ENCODE measurements around the gene ASPHD2.

Gene ASPHD2

DNA sequence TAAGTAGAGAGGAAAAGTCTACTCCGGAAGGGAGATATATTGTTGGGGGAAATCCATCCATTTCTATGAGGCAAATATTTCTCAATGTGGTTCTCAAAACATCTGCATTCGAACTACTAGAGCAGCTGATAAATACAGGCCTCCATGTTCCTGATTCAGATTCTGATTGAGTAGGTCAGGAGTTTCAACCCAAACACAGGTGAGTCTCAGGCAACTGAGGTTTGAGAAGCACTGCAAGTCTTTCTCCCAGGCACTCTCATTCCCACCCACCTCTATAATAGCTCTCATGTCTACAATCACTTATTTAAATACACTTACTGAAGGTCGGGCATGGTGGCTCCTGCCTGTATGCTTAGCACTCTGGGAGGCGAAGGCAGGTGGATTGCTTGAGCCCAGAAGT, 14.7 kb upstream of the ASPHD2 start:
- H4K8ac ChIP-seq (ENCODE audit: low read depth, low read length): no peak overlapping the region
- no peak overlapping the region for H2BK120ac ChIP-seq (ENCODE audit: insufficient read depth, low read length, poor library complexity)
- no peak overlapping the region for H3K23ac ChIP-seq (ENCODE audit: low read length)
- no peak overlapping the region for H4K91ac ChIP-seq (ENCODE audit: low read depth, low read length)
- no peak overlapping the region for H3K14ac ChIP-seq (ENCODE audit: low read length)
- H2BK5ac ChIP-seq (ENCODE audit: low read depth, low read length, poor library complexity): no peak overlapping the region
- peaks cover 2% of the 10 kb centered on the region for H3K9me3 ChIP-seq (ENCODE audit: insufficient read depth, low read depth, low read length)
- DNase-seq: no peak
- H3K4me2 ChIP-seq (ENCODE audit: low read length): no peak overlapping the region
- H3K4me1 ChIP-seq (ENCODE audit: control insufficient read depth in 1 of 2, insufficient read depth in 2 of 2, low read length in 2 of 2): peaks cover 19 to 22% of the 10 kb centered on the region in 2 experiments
- no peak overlapping the region for H3K18ac ChIP-seq (ENCODE audit: low read length)
- H2AFZ ChIP-seq (ENCODE audit: insufficient read depth, low read length, poor library complexity): no peak overlapping the region
- no peak overlapping the region for H3K4me3 ChIP-seq (ENCODE audit: low read depth, low read length)
- H4K12ac ChIP-seq (ENCODE audit: low read depth, low read length): no peak overlapping the region
- H3K27me3 ChIP-seq (ENCODE audit: insufficient read depth, low read length): no peaks in the 10 kb centered on the region
- H3K79me2 ChIP-seq (ENCODE audit: control insufficient read depth, insufficient read depth, low read length, poor library complexity): no peaks in the 10 kb centered on the region
- WGBS (ENCODE audit: extremely low coverage, insufficient coverage, insufficient read length): no CpG with 5 or more reads among the region's 4 CpGs
- H3K27ac ChIP-seq (ENCODE audit: low read depth, low read length): no peak overlapping the region
- no peak overlapping the region for H3K9ac ChIP-seq (ENCODE audit: low read length)
- H2AK5ac ChIP-seq (ENCODE audit: low read length): no peak overlapping the region
- H3K4ac ChIP-seq (ENCODE audit: low read depth, low read length): no peak overlapping the region
- no peak overlapping the region for H2BK12ac ChIP-seq (ENCODE audit: low read length)
- H3K79me1 ChIP-seq (ENCODE audit: low read length): peaks cover 15% of the 10 kb centered on the region
- H3K36me3 ChIP-seq (ENCODE audit: control insufficient read depth in 1 of 2, insufficient read depth in 2 of 2, low read length in 2 of 2): no peaks in the 10 kb centered on the region

DNA sequence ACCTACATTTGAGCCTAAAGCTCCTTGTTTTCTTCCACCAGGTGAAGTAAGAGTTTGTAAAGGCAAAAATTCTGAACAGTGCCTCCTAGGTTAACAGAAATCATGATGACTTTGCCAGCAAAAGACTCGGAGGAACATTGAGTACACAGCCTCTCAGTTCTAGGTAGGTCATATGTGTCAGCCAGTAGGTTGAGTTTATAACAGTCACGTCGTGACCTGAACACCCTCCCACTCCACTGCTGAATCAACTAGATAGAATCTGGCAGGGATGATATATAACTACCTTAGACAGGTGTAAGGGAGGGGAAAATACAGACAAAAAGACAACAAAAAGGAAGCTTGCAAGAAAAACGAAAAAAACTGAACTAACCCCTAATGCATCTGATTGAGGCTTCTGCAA, 12.8 kb upstream of the ASPHD2 start:
- H3K4me3 ChIP-seq (ENCODE audit: low read depth, low read length): no peak overlapping the region
- no peak overlapping the region for H3K9ac ChIP-seq (ENCODE audit: low read length)
- peak overlapping the region; percentile 87 for H3K27ac ChIP-seq (ENCODE audit: low read depth, low read length)
- H4K8ac ChIP-seq (ENCODE audit: low read depth, low read length): no peak overlapping the region
- no peak overlapping the region for H3K4ac ChIP-seq (ENCODE audit: low read depth, low read length)
- H3K4me1 ChIP-seq (ENCODE audit: control insufficient read depth in 1 of 2, insufficient read depth in 2 of 2, low read length in 2 of 2): peaks cover 19 to 22% of the 10 kb centered on the region in 2 experiments
- no peak overlapping the region for H2AK5ac ChIP-seq (ENCODE audit: low read length)
- H3K27me3 ChIP-seq (ENCODE audit: insufficient read depth, low read length): no peaks in the 10 kb centered on the region
- H3K36me3 ChIP-seq (ENCODE audit: control insufficient read depth in 1 of 2, insufficient read depth in 2 of 2, low read length in 2 of 2): no peaks in the 10 kb centered on the region
- peak overlapping the region; percentile 83 for H4K91ac ChIP-seq (ENCODE audit: low read depth, low read length)
- H3K18ac ChIP-seq (ENCODE audit: low read length): no peak overlapping the region
- no CpG with 5 or more reads among the region's 4 CpGs for WGBS (ENCODE audit: extremely low coverage, insufficient coverage, insufficient read length)
- H2BK5ac ChIP-seq (ENCODE audit: low read depth, low read length, poor library complexity): peak overlapping the region; percentile 75
- H3K9me3 ChIP-seq (ENCODE audit: insufficient read depth, low read depth, low read length): peaks cover 2% of the 10 kb centered on the region
- peak overlapping the region; percentile 28 for H3K14ac ChIP-seq (ENCODE audit: low read length)
- H3K23ac ChIP-seq (ENCODE audit: low read length): no peak overlapping the region
- H3K4me2 ChIP-seq (ENCODE audit: low read length): no peak overlapping the region
- no peak for DNase-seq
- H4K12ac ChIP-seq (ENCODE audit: low read depth, low read length): no peak overlapping the region
- H3K79me1 ChIP-seq (ENCODE audit: low read length): peaks cover 15% of the 10 kb centered on the region
- no peak overlapping the region for H2AFZ ChIP-seq (ENCODE audit: insufficient read depth, low read length, poor library complexity)
- no peaks in the 10 kb centered on the region for H3K79me2 ChIP-seq (ENCODE audit: control insufficient read depth, insufficient read depth, low read length, poor library complexity)
- H2BK12ac ChIP-seq (ENCODE audit: low read length): peak overlapping the region; percentile 50
- H2BK120ac ChIP-seq (ENCODE audit: insufficient read depth, low read length, poor library complexity): peak overlapping the region; percentile 56

DNA sequence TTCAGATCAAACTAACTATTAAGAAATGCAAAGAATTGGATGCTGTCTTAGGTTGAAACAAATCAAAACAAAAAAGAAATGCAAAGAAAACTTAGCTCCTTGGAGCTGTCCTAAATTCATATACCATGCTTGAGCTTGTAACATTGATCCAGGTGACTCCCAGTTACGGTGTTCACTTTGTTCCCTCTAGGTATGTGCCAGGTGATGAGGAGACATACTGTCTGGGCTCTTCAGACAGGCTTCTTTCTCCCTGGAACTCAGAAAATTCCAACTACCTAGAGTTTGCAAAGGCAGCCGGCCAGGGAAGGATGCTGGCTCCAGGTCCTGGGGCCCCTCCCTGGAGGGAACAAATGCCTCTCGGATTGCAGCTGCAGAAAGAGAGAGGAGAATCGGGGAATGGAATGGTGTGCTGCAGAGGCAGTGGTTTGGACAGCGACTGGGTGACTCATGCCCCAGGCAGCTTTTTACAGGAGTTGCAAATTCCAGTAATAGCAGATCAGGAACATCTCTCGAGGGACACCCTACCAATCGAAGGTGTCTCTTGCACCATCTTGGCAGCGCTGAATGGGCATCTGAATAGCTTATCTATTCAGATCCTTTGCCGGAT, 12.3 kb upstream of the ASPHD2 start:
- no peak overlapping the region for H4K8ac ChIP-seq (ENCODE audit: low read depth, low read length)
- no peak overlapping the region for H3K4ac ChIP-seq (ENCODE audit: low read depth, low read length)
- no peak overlapping the region for H2AK5ac ChIP-seq (ENCODE audit: low read length)
- H3K4me3 ChIP-seq (ENCODE audit: low read depth, low read length): no peak overlapping the region
- H3K27me3 ChIP-seq (ENCODE audit: insufficient read depth, low read length): no peaks in the 10 kb centered on the region
- H3K27ac ChIP-seq (ENCODE audit: low read depth, low read length): peak overlapping the region; percentile 87
- no peak overlapping the region for H2AFZ ChIP-seq (ENCODE audit: insufficient read depth, low read length, poor library complexity)
- peaks cover 19 to 22% of the 10 kb centered on the region in 2 experiments for H3K4me1 ChIP-seq (ENCODE audit: control insufficient read depth in 1 of 2, insufficient read depth in 2 of 2, low read length in 2 of 2)
- H2BK12ac ChIP-seq (ENCODE audit: low read length): no peak overlapping the region
- H3K9ac ChIP-seq (ENCODE audit: low read length): no peak overlapping the region
- WGBS (ENCODE audit: extremely low coverage, insufficient coverage, insufficient read length): no CpG with 5 or more reads among the region's 9 CpGs
- peak; percentile 97 to 98 for DNase-seq
- no peaks in the 10 kb centered on the region for H3K9me3 ChIP-seq (ENCODE audit: insufficient read depth, low read depth, low read length)
- H4K91ac ChIP-seq (ENCODE audit: low read depth, low read length): peak overlapping the region; percentile 92
- H2BK5ac ChIP-seq (ENCODE audit: low read depth, low read length, poor library complexity): peak overlapping the region; percentile 63
- H3K4me2 ChIP-seq (ENCODE audit: low read length): peak overlapping the region; percentile 44
- H3K14ac ChIP-seq (ENCODE audit: low read length): no peak overlapping the region
- no peak overlapping the region for H2BK120ac ChIP-seq (ENCODE audit: insufficient read depth, low read length, poor library complexity)
- H3K79me2 ChIP-seq (ENCODE audit: control insufficient read depth, insufficient read depth, low read length, poor library complexity): no peaks in the 10 kb centered on the region
- no peak overlapping the region for H4K12ac ChIP-seq (ENCODE audit: low read depth, low read length)
- H3K36me3 ChIP-seq (ENCODE audit: control insufficient read depth in 1 of 2, insufficient read depth in 2 of 2, low read length in 2 of 2): no peaks in the 10 kb centered on the region
- H3K18ac ChIP-seq (ENCODE audit: low read length): no peak overlapping the region
- H3K79me1 ChIP-seq (ENCODE audit: low read length): peaks cover 15% of the 10 kb centered on the region
- H3K23ac ChIP-seq (ENCODE audit: low read length): no peak overlapping the region

DNA sequence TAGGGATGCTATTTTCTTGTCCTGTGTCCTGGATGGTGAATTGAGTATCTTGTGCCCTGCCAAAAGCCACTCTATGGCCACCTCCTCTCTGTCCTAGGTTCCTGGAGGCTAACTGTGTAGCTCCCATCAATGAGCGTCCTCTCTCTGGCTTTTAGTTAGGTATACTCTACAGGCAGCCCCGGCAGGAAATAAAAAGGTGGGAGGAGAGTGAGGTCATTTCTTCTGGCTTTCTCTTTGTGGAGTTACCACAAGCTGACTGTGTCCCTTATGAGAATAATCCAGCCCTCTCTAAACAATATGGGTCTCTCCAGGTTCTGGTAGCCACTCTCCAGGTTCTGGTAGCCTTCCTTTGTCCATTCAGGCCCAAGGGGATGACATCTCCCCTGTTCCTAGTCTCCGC, 11.7 kb upstream of the ASPHD2 start:
- peak overlapping the region; percentile 92 for H4K91ac ChIP-seq (ENCODE audit: low read depth, low read length)
- H3K18ac ChIP-seq (ENCODE audit: low read length): peak overlapping the region; percentile 48
- H3K23ac ChIP-seq (ENCODE audit: low read length): no peak overlapping the region
- peak overlapping the region; percentile 36 for H3K14ac ChIP-seq (ENCODE audit: low read length)
- peak overlapping the region; percentile 26 for H3K4ac ChIP-seq (ENCODE audit: low read depth, low read length)
- H2BK12ac ChIP-seq (ENCODE audit: low read length): peak overlapping the region; percentile 68
- H3K27me3 ChIP-seq (ENCODE audit: insufficient read depth, low read length): no peaks in the 10 kb centered on the region
- H3K79me2 ChIP-seq (ENCODE audit: control insufficient read depth, insufficient read depth, low read length, poor library complexity): no peaks in the 10 kb centered on the region
- H3K36me3 ChIP-seq (ENCODE audit: control insufficient read depth in 1 of 2, insufficient read depth in 2 of 2, low read length in 2 of 2): no peaks in the 10 kb centered on the region
- H3K27ac ChIP-seq (ENCODE audit: low read depth, low read length): peak overlapping the region; percentile 87
- peak overlapping the region; percentile 55 for H2AK5ac ChIP-seq (ENCODE audit: low read length)
- H4K8ac ChIP-seq (ENCODE audit: low read depth, low read length): peak overlapping the region; percentile 39
- peaks cover 19 to 22% of the 10 kb centered on the region in 2 experiments for H3K4me1 ChIP-seq (ENCODE audit: control insufficient read depth in 1 of 2, insufficient read depth in 2 of 2, low read length in 2 of 2)
- no peak for DNase-seq
- no CpG with 5 or more reads among the region's 3 CpGs for WGBS (ENCODE audit: extremely low coverage, insufficient coverage, insufficient read length)
- H3K9ac ChIP-seq (ENCODE audit: low read length): no peak overlapping the region
- H3K4me2 ChIP-seq (ENCODE audit: low read length): peak overlapping the region; percentile 44
- H3K4me3 ChIP-seq (ENCODE audit: low read depth, low read length): no peak overlapping the region
- H4K12ac ChIP-seq (ENCODE audit: low read depth, low read length): no peak overlapping the region
- peak overlapping the region; percentile 75 for H2BK120ac ChIP-seq (ENCODE audit: insufficient read depth, low read length, poor library complexity)
- H2AFZ ChIP-seq (ENCODE audit: insufficient read depth, low read length, poor library complexity): no peak overlapping the region
- H2BK5ac ChIP-seq (ENCODE audit: low read depth, low read length, poor library complexity): peak overlapping the region; percentile 63
- no peaks in the 10 kb centered on the region for H3K9me3 ChIP-seq (ENCODE audit: insufficient read depth, low read depth, low read length)
- H3K79me1 ChIP-seq (ENCODE audit: low read length): peaks cover 15% of the 10 kb centered on the region
